Hypothalamus (tissue), 51 donors: ENCODE results near the gene KIF22.

ENCODE experiments used
- DNase-seq, 51 donors: peaks; one replicate each; lab custom pipeline; 2025; lab: John Stamatoyannopoulos, UW

Gene KIF22

DNA sequence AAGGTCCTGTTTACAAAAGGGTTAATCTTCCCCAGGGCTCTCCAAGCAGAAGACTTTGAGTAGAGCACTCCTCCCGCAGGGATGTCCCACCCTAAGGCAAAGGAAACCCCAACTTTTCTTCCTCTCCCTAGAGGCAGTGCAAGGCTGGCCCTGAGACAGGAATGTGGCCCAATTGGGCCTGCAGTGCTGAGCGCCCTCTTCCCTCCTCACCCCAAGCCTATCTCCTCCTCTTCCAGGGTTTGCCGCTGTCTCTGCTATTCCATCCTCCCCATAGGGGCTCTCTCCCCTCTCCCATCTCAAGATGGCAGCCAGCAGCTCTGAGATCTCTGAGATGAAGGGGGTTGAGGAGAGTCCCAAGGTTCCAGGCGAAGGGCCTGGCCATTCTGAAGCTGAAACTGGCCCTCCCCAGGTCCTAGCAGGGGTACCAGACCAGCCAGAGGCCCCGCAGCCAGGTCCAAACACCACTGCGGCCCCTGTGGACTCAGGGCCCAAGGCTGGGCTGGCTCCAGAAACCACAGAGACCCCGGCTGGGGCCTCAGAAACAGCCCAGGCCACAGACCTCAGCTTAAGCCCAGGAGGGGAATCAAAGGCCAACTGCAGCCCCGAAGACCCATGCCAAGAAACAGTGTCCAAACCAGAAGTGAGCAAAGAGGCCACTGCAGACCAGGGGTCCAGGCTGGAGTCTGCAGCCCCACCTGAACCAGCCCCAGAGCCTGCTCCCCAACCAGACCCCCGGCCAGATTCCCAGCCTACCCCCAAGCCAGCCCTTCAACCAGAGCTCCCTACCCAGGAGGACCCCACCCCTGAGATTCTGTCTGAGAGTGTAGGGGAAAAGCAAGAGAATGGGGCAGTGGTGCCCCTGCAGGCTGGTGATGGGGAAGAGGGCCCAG, 22.4 kb downstream of the KIF22 start:
- peak in 4 of 51 donors; percentile 7 to 69 (median 42) for DNase-seq

DNA sequence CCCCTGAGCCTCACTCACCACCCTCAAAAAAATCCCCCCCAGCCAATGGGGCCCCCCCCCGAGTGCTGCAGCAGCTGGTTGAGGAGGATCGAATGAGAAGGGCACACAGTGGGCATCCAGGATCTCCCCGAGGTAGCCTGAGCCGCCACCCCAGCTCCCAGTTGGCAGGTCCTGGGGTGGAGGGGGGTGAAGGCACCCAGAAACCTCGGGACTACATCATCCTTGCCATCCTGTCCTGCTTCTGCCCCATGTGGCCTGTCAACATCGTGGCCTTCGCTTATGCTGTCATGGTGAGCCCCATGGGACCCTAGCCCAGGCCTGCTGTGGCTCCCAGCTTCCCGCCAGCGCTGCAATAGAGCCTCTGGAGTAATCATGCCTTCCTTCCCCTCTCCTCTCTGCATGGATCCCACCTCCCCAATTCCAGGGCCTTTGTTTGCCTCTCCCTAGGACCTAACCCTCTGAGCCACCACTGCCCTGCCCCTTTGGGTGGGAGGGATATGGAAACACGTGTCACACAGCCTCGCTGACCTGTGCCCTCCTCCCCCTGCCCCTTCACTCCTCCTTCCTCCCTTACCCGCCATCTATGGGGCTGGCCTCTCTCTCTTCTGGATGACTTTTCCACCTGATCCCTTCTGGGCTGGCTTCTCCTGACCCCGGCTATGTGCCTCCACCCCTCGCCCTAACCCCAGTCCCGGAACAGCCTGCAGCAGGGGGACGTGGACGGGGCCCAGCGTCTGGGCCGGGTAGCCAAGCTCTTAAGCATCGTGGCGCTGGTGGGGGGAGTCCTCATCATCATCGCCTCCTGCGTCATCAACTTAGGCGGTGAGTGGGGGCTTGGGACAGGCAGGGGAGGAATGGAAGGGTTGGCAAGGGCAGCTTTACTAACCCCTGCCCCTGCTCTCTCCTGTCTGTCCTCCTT, 23.4 kb downstream of the KIF22 start:
- DNase-seq = no peak

DNA sequence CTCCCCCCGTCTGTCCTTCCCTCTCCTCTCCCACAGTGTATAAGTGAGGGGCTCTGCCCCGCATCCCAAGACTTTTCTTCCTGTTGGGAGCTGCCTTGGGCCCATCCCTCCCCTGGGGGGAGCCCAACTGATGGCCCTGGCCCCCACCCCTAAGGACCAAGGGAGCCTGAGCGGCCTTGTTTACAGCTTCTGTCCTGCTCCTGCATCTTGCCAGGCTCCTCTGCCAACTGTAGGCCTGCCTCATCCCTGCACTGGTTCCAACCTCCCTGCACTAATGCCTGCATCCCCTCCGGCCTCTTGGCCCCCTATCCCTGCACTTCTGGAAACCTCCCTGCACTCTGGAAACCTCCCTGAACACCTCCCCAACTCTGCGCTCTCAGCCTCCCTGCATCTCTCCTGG, 24.0 kb downstream of the KIF22 start:
- DNase-seq = no peak

DNA sequence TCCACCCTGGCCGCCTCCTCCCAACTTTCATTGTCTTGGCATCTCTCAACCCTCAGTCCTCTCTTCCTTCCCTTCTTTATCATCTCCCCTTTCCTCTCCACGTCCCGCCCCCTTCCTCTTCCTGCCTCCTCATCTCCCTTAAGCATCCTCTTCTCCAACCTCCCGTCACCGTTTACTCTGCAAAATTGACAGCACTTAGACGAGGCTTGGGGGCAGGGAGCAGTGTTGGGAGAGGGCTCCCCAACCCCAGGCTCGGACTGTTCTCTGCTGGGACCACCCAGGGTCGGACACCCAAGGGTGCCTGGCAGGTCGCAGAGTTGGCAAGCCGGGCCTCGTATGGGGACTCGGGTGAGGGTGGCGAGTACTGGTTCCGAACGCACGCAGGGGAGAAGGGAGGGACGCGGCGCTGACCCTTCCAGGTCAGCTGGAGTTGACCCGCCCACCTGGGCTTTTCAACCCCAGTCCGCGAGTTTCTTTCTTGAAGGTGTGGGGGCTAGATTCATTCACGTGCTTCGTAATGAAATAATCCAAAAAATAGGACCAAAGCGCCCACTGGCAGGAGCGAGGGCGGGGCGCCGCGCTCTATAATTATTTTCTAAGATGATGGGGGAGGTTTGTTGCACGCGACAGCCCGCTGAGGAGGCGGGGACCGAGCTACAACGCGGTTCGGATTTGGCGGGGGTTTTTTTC, 24.6 kb downstream of the KIF22 start:
- peak in 7 of 51 donors; percentile 11 to 53 (median 22) for DNase-seq

DNA sequence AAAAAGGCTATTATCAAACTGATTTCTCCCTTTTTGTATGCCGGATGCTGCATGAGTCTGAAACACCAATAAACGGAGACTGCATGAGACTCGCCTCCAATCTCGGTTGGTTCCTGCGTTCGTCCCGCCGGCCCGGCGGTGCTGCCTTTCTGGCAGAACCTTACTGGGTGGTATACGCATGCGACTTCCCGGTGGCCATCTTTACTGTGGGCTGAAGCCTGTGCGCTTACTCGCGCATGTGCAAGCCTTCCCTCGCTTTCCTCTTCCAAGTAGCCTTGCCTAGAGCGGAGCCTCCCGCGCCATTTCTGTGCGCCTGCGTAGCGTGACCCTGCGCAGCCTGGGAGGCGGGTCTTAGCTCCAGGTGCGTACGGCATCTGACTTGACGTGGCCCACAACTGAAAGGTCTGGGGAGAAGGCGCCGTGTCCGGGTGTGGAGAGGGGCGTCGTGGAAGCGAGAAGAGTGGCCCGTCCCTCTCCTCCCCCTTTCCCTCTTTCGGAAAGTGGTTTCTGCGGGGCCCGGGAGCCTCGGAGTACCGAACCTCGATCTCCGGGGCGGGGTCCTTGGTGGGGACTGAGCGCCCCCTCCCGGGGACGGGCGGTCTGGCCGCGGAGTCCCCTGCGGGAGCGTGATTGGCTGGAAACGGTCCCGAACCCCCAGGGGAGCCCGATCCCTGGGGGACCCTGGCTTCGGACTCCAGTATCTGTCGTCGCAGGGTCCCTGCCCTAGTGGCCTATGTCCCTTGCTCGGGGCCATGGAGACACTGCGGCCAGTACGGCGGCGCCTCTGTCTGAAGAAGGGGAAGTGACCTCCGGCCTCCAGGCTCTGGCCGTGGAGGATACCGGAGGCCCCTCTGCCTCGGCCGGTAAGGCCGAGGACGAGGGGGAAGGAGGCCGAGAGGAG, 25.5 kb downstream of the KIF22 start, which contains the start of gene PAGR1:
PAGR1 (plus strand) TSS at position 360 of the 901 bp plus-strand sequence; CDS start at position 734, 374 bp downstream.
- DNase-seq = peak; percentile 82 to 99 (median 97)

DNA sequence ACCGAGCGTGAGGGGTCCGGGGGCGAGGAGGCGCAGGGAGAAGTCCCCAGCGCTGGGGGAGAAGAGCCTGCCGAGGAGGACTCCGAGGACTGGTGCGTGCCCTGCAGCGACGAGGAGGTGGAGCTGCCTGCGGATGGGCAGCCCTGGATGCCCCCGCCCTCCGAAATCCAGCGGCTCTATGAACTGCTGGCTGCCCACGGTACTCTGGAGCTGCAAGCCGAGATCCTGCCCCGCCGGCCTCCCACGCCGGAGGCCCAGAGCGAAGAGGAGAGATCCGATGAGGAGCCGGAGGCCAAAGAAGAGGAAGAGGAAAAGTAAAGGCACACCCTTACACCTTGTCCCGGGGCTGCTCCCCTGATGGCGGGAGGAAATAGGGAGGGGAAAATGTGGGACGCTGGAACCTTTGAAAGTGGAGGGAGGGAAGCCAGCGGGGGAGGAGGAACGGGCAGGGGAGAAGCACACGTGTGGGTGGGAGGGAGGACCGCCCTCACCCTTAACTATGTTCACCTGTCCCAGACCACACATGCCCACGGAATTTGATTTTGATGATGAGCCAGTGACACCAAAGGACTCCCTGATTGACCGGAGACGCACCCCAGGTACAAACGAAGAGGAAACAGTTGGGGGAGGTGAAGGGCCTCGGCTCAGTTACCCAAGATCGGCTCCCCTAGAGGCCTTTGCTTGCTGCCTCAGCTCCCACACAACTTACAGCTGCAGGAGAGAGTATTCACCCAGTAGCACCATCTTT, 26.3 kb downstream of the KIF22 start:
- DNase-seq = peak in 31 of 51 donors; percentile 15 to 74 (median 51)

DNA sequence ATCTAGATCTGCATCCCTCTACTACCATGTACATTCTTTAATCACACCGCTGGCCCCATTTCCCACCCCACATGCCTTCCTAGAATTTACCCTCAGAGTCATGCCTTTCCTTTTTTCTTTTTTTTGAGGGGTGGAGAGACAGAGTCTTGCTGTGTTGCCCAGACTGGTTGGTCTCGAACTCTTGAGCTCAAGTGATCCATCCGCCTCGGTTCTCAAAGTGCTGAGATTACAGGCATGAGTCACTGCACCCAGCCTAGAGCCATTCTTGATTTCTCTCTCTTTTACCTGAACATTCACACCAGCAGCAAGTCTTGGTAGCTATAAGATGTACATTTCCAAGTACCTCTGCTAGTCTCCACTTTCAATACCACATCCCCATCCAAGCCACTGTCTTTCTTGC, 27.5 kb downstream of the KIF22 start:
- no peak for DNase-seq

DNA sequence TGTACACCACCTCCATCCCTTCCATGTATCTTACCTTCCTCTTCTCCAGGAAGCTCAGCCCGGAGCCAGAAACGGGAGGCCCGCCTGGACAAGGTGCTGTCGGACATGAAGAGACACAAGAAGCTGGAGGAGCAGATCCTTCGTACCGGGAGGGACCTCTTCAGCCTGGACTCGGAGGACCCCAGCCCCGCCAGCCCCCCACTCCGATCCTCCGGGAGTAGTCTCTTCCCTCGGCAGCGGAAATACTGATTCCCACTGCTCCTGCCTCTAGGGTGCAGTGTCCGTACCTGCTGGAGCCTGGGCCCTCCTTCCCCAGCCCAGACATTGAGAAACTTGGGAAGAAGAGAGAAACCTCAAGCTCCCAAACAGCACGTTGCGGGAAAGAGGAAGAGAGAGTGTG, 29.0 kb downstream of the KIF22 start:
- DNase-seq = no peak

DNA sequence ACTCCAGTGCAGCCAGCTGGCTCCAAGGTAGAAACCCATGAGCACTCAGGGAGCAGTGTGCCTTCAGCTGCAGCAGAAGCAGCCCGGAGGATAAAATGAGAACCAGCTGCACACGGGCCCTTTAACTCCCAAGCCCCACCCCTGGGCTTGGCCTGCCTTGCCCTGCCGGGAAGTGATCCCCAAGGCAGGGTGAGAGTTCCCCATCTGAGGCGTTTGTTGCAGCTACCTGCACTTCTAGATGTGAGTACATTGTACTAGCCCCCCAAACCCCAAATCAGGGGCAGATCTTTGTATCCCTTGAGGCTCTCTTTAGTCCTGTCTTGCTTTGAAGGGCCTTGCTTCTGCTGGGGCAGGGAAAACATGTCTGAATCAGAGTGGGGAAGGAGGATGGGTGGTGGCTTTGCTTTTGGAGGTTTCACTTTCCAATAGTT, 29.7 kb downstream of the KIF22 start, which contains the start of gene MVP:
MVP (plus strand) TSS at position 192 of the 431 bp plus-strand sequence. CDS start 10,088 bp downstream, outside the sequence.
- peak in 31 of 51 donors; percentile 10 to 72 (median 36) for DNase-seq

DNA sequence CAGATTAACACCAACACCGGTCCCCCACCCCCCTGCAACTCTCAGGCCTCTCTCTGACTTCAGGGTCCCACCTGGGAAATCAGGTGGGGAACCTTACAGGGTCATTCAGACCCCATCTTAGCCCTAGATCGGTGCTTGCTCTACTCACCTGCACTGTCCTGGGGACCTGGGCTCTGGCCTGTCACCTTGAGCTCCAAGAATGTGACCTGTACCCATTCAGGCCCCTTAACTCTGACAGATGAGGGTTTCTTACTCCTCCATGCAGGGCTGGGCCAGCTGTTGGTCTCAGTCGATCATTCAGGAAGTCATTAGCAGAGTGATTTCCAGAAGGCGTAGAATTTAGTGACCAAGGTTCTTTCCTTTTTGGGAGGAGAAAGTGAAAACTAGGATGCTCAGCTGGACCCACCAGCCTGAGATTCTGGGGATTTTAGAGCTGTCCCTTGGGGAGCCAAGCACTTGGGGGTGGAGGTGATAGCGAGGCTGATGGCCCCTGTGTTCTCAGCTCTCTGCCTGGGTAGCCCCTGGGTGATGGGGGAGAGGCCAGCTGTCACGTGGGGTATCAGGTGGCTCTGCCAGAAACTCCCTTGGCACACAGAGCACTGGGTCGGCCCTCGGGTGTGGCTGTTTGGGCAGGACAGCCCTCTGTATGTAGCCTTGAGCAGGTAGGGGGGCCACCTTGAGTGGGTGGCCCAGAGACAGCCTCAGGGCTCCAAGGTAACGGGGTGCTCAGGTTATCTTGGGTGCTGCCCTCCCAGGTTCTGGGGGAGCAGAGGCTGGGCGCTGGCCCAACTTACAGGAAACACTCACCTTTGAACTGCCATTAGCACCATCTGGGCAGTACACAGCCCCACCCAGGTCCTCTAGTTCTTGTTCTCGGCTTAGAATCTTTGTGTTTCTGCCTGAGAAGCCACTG, 30.4 kb downstream of the KIF22 start:
- DNase-seq = peak in 3 of 51 donors; percentile 14 to 25 (median 25)

DNA sequence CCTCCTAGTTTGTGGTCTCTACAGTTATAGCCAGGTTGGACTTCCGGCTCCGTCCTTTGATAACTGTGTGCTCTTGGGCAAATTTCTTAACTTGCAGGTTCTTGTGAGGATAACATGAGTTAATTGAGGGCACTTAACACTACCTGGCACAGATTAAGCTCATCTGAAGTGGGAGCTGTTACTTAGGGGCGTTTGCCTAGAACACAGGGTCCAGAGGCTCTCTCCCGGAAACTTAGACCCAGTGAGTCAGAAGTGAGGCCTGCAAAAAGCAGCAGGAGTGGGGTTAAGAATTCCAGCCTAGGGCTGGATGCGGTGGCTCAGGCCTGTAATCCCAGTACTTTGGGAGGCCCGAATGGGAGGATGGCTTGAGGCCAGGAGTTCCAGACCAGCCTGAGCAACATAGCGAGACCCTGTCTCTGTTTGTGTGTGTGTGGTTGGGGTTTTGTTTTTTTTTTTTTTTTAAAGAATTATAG, 31.1 kb downstream of the KIF22 start:
- DNase-seq = no peak

DNA sequence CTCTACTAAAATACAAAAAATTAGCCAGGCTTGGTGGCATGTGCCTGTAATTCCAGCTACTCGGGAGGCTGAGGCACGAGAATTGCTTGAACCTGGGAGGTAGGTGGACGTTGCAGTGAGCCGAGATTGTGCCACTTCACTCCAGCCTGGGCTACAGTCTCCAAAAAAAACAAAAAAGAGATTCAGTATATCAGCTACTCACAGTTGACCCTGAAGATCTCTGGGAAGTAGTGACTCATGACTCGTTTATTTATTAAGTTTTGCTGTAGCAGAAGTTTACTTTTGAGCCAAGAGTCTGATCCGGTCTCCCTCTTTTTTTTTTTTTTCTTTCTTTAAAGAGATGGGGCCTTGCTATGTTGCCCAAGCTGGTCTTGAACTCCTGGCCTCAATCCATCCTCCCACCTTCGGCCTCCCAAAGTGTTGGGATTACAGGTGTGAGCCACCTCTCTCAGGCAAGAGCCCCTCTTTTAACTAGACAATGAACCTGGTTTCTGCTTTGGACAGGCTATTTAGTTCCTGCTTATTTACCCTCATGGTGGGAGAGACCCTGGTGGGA, 34.1 kb downstream of the KIF22 start:
- DNase-seq = no peak

DNA sequence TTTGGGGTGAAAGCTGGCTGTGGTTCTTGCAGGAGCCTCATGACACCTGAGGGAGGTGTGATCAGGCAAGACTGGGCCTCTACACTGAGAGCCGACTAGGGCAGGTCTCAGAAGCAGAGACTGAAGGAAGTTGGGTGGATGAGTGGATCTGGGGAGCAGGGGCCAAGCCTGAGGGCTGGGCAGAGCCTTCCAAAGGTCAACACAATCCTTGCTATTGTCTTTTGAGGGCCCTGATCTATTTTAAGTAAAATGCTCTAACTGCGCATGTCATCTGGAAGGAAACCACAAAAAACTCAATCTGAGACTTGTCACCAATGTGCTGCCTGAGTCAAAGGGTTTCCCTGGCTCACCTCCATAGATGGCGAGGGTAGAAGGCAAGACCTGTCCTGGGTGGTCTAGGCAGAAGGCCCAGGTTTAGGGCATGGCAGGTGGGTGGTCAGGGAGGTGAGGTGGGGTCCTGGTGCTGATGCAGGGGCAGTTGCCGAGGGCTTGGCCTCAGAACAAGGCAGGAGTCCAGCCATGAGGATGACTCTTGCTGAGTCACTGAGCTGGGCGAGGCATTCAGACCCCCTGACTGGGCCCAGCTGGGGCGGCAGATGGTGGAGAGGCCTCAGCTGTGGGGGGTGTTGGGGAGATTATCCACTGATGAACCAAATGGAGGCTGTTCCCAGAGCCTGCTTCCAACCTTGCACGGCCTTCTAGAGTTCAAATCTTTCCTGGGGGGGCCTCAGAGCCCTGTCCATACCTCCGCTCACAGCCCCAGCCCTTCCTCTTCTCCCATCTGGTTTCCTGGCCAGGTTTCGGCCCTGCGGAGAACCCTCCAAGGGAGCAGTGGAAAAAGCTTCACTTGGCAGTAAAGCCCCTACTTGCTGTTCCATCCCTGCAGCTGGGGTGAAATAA, 34.8 kb downstream of the KIF22 start:
- peak in 29 of 51 donors; percentile 6 to 72 (median 43) for DNase-seq

DNA sequence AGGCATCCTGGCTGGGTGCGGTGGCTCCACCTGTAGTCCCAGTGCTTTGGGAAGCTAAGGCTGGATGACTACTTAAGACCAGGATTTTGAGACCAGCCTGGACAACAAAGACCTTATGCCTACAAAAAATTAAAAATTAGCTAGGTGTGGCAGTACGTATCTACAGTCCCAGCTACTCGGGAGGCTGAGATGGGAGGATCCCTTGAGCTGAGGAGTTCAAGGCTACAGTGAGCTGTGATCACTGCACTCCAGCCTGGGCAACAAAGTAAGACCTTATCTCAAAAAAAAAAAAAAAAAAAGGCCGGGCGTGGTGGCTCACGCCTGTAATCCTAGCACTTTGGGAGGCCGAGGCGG, 35.8 kb downstream of the KIF22 start:
- DNase-seq = no peak

DNA sequence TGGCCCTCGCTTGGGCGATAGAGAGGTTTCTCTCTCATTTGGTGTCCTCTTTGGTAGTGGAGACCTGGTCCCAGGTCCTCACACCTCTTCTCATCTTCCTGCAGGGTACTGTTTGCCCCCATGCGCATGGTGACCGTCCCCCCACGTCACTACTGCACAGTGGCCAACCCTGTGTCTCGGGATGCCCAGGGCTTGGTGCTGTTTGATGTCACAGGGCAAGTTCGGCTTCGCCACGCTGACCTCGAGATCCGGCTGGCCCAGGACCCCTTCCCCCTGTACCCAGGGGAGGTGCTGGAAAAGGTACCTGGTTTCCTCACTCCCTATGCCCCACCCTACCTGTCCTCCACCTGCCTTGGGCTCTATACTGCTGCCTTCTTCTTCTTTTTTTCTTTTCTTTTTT, 40.2 kb downstream of the KIF22 start:
- no peak for DNase-seq

DNA sequence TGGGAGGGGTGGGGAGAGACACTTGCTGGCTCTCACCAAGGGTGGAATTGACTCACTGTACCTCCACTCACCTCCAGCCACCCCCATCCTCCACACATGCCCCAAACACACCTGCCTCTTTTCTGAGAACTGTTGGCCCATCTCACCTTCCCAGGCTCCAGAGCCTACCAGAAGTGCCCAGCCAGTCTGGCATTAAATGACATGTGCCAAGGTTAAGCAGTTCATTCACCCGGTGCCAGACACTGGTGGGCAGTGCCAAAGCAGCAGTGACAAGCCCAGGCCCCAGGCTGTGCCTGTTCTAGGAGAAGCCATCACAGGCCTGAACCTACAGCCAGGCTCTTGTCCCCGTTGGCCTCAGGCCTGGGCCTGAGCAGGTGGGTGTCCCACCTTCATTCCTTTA, 40.9 kb downstream of the KIF22 start:
- no peak for DNase-seq
